Measurements from ENCODE around the gene MCC. TPM values are rescaled to one million over a fixed set of nuclear protein-coding genes. Genes with fewer than 3 reads are reported as not detected.
A peak's percentile ranks its signal among the peaks of the same experiment; 100 is the strongest.

Gene MCC
- total and polyA plus RNA-seq, 2 of the 4 experiments (the other 2 are of a cell fraction): 5.0 to 20.6 TPM

GRCh38 chr5:113061846-113062780 lies 426.1 kb downstream of the MCC start (continued):
- TF ChIP-seq RAD21 (IDR thresholded peaks at IDR 0.05; ENCODE audit: low read length) (no peak), RCOR1 (IDR thresholded peaks at IDR 0.05; ENCODE audit: insufficient replicate concordance, low read length) (no peak), POLR2A (IDR thresholded peaks at IDR 0.05; ENCODE audit: low read depth, low read length) (no peak)

- no peak overlapping the region for H3K9ac ChIP-seq (ENCODE audit: low read depth, low read length)
- peak overlapping the region; percentile 87; the same call in 1 of the 2 replicates for H2AK5ac ChIP-seq (ENCODE audit: low read depth, low read length)
- H3K27ac ChIP-seq (ENCODE audit: insufficient read depth, low read length): no peak overlapping the region
- peak overlapping the region; percentile 54 for H3K4ac ChIP-seq (ENCODE audit: low read depth, low read length)
- H2AFZ ChIP-seq (replicated peaks; ENCODE audit: low read length, poor library complexity): no peak overlapping the region
- no peak overlapping the region for H3K56ac ChIP-seq (ENCODE audit: extremely low read depth, insufficient read depth, low read length)
- ATAC-seq (ENCODE audit: low read depth): no peak
- no peaks in the 10 kb centered on the region for H3K27me3 ChIP-seq (ENCODE audit: control insufficient read depth, insufficient read depth, low read length)
- intact Hi-C loops (cut with micrococcal nuclease): loop anchor here (10.0 kb wide), 1 partner anchor 234 kb away; no protein-coding TSS in a partner anchor
- 100% methylated on average over 1 of the region's 4 CpGs; no CpG with 5 or more reads in 1 of the 2 experiments for WGBS, 2 experiments (ENCODE audit: extremely low coverage in 2 of 2, insufficient read length in 1 of 2)
- H3K4me2 ChIP-seq (ENCODE audit: low read depth, low read length): no peak overlapping the region
- peaks cover 0 to 7% of the 10 kb centered on the region in 2 experiments; a peak in 2 of 4 replicates for H3K79me1 ChIP-seq (ENCODE audit: low read depth in 1 of 2, low read length in 2 of 2)
- H3K18ac ChIP-seq (ENCODE audit: low read depth, low read length): no peak overlapping the region
- H3K9me3 ChIP-seq (ENCODE audit: control insufficient read depth, insufficient read depth, low read length): no peaks in the 10 kb centered on the region
- H4K91ac ChIP-seq (ENCODE audit: insufficient read depth, low read depth, low read length): no peak overlapping the region
- H3K4me3 ChIP-seq (ENCODE audit: insufficient read depth, low read depth, low read length): no peak overlapping the region
- peak overlapping the region; percentile 76; the same call in 1 of the 2 replicates for H3K14ac ChIP-seq (replicated peaks; ENCODE audit: low read depth, low read length)
- no TSS peak for BruUV-seq (replicated peaks)
- no peak overlapping the region for H2BK5ac ChIP-seq (ENCODE audit: low read depth, low read length, poor library complexity, severe bottlenecking)
- H3K36me3 ChIP-seq (ENCODE audit: control insufficient read depth, insufficient read depth, low read length): peaks cover 45% of the 10 kb centered on the region
- no peaks in the 10 kb centered on the region for H4K20me1 ChIP-seq (ENCODE audit: insufficient read depth, low read length)
- peak overlapping the region; percentile 43; the same call in 1 of the 2 replicates for H3K23ac ChIP-seq (ENCODE audit: low read depth, low read length)
- ChIA-PET POLR2A (ENCODE audit: unreplicated experiment) (no interaction called here), CTCF (no interaction called here)
- H4K5ac ChIP-seq (ENCODE audit: low read depth, low read length): no peak overlapping the region
- DNase-seq: no peak
- H3K4me1 ChIP-seq (ENCODE audit: control insufficient read depth, insufficient read depth, low read length): peaks cover 19% of the 10 kb centered on the region
- H2BK15ac ChIP-seq (ENCODE audit: low read depth, low read length): peak overlapping the region; percentile 67; the same call in 1 of the 3 replicates
- H2BK20ac ChIP-seq (ENCODE audit: low read depth, low read length): 0 out of 2 replicates have a peak overlapping the region, but pooled peaks have one; percentile 71
- dilution Hi-C loops (cut with HindIII; ENCODE audit: low sequenced_read_pairs, unreplicated experiment): no loop called here
- peak overlapping the region; percentile 61 for H2BK120ac ChIP-seq (ENCODE audit: low read depth, low read length)
- H4K8ac ChIP-seq (ENCODE audit: low read depth in 2 of 2, low read length in 2 of 2): no peak overlapping the region
- H2AK9ac ChIP-seq (replicated peaks; ENCODE audit: low read depth, low read length, poor library complexity): no peak overlapping the region
- H3K9me1 ChIP-seq (ENCODE audit: insufficient read depth, low read length): peaks cover 19% of the 10 kb centered on the region
- in situ Hi-C loops (cut with MboI; ENCODE audit: low sequenced_read_pairs): no loop called here
- TF ChIP-seq ELK1 (IDR thresholded peaks at IDR 0.05; ENCODE audit: borderline replicate concordance, low read depth, low read length) (no peak), CEBPB (IDR thresholded peaks at IDR 0.05; ENCODE audit: low read depth, low read length) (no peak), BHLHE40 (IDR thresholded peaks at IDR 0.05; ENCODE audit: low read depth, low read length) (no peak), RAD21 (IDR thresholded peaks at IDR 0.05; ENCODE audit: low read length) (no peak), MAFK (IDR thresholded peaks at IDR 0.05; ENCODE audit: low read depth, low read length) (no peak), SMC3 (IDR thresholded peaks at IDR 0.05; ENCODE audit: low read depth, low read length) (no peak), CHD1 (IDR thresholded peaks at IDR 0.05; ENCODE audit: low read depth, low read length) (no peak), FOS (IDR thresholded peaks at IDR 0.05; ENCODE audit: low read depth, low read length) (no peak), NFE2L2 (IDR thresholded peaks at IDR 0.05; ENCODE audit: low read depth, low read length) (no peak), MXI1 (IDR thresholded peaks at IDR 0.05; ENCODE audit: borderline replicate concordance, low read depth, low read length) (no peak)
Measured at GRCh38 chr5:113060408-113061025, 427.7 kb downstream of the MCC start.
